Activated T-helper 1 cell treated with anti-CD3 and anti-CD28 coated beads, Interleukin-12 subunit alpha, Interleukin-12 subunit beta, Interleukin-2, Interleukin-4 antibody, amounts not matched to agents 30 ng/mL and 10 ng/mL and 1 ng/mL, durations not matched to agents 14 hours and 24 hours and 36 hours (primary cell): Measurements from ENCODE around the gene OTOP3. TPM values are rescaled to one million over a fixed set of nuclear protein-coding genes. Genes with fewer than 3 reads are reported as not detected.

Source experiments
- DNase-seq: peaks from one replicate; pipeline ENCODE4 v3.0.0; 2021; ENCODE audit warnings: low spot score
- H3K27ac Mint-ChIP-seq: one replicate; pipeline ENCODE4 v1.8.0; 2021; ENCODE audit warnings: mild to moderate bottlenecking, mixed read lengths
- H3K27me3 Mint-ChIP-seq: one replicate; pipeline ENCODE4 v1.8.0; 2022; ENCODE audit warnings: mild to moderate bottlenecking, moderate library complexity, mixed read lengths; ENCODE audit not compliant: insufficient read depth
- H3K36me3 Mint-ChIP-seq: one replicate; pipeline ENCODE4 v1.8.0; 2021; ENCODE audit warnings: low read depth, mixed read lengths
- H3K4me1 Mint-ChIP-seq: one replicate; pipeline ENCODE4 v1.8.0; 2021; ENCODE audit warnings: low read depth, mixed read lengths
- H3K4me3 Mint-ChIP-seq: one replicate; pipeline ENCODE4 v1.8.0; 2021; ENCODE audit warnings: mild to moderate bottlenecking, moderate library complexity, mixed read lengths
- H3K9me3 Mint-ChIP-seq: one replicate; pipeline ENCODE4 v1.8.0; 2021; ENCODE audit warnings: mixed read lengths
- intact Hi-C: fragments of 100-400 bp; cut with micrococcal nuclease; formaldehyde crosslinking; loops from one replicate; pipeline ENCODE4 v1.15.1; 2024
- total RNA-seq: library from RNA; stranded (reverse); gene quantifications from 2 replicates; pipeline ENCODE4 v1.2.3, GENCODE V29; 2022

Gene OTOP3
- not detected in 2 replicates for total RNA-seq

GRCh38 chr17:74935585-74936469 lies at the start of gene OTOP3:
Gene OTOP3 (plus strand): TSS chr17:74935898. CDS start chr17:74935922, 24 bp downstream.
- intact Hi-C loops: no loop called here
- DNase-seq: no peak
- Mint-ChIP-seq H3K36me3 (no peaks in the 10 kb centered on the region), H3K4me3 (no peak within 1 kb of the TSS), H3K4me1 (no peaks in the 10 kb centered on the region), H3K27me3 (peaks cover 57% of the 10 kb centered on the region), H3K9me3 (no peaks in the 10 kb centered on the region), H3K27ac (no peak within 1 kb of the TSS)

DNA sequence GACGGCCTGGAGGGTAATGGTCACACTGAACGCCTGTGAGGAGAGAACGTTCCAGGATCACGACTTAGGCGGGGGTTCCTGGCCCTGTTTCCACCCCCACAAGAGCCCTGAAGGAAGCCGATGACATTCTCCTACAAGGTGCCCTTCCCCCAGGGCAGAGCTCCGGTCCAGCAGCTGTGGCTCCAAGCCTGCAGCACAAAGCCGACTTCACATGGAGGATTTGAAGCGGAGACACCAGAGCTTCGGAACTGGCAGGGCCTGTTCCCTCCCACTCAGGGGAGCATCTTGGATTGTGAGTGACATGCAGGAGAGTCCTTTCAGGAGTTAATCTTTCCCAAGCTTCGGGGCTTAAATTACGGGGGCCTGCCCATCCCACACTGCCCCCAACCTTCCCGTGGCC lies 47.2 kb upstream of the OTOP3 start:
- no peak for DNase-seq
- peaks cover 22% of the 10 kb centered on the region for H3K27me3 Mint-ChIP-seq
- no peak overlapping the region for H3K27ac Mint-ChIP-seq
- H3K4me3 Mint-ChIP-seq: no peak overlapping the region
- intact Hi-C loops: no loop called here
- H3K36me3 Mint-ChIP-seq: no peaks in the 10 kb centered on the region
- no peaks in the 10 kb centered on the region for H3K9me3 Mint-ChIP-seq
- no peaks in the 10 kb centered on the region for H3K4me1 Mint-ChIP-seq

DNA sequence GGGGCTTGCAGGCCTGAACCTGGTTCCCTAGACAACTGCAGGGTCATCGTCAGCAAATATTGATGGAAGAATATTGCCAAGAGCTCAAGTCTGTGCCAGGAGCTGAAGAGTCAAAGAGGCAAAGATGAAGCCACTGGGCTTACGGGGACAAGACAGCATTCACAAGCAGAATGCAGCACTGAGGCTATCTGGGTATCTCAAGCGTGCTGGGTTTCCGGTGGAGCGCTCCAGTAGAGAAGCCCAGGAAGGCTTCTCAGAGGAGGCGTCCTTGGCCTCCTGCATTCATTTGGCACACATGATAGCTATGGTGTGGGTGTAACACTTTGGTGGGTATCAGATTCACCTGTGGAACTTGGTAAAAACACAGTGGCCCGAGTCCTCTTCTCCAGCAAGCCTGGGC lies 45.1 kb upstream of the OTOP3 start:
- Mint-ChIP-seq H3K9me3 (no peaks in the 10 kb centered on the region), H3K4me1 (no peaks in the 10 kb centered on the region), H3K4me3 (no peak overlapping the region), H3K27me3 (peaks cover 37% of the 10 kb centered on the region), H3K27ac (no peak overlapping the region), H3K36me3 (no peaks in the 10 kb centered on the region)
- DNase-seq: no peak
- intact Hi-C loops: no loop called here

DNA sequence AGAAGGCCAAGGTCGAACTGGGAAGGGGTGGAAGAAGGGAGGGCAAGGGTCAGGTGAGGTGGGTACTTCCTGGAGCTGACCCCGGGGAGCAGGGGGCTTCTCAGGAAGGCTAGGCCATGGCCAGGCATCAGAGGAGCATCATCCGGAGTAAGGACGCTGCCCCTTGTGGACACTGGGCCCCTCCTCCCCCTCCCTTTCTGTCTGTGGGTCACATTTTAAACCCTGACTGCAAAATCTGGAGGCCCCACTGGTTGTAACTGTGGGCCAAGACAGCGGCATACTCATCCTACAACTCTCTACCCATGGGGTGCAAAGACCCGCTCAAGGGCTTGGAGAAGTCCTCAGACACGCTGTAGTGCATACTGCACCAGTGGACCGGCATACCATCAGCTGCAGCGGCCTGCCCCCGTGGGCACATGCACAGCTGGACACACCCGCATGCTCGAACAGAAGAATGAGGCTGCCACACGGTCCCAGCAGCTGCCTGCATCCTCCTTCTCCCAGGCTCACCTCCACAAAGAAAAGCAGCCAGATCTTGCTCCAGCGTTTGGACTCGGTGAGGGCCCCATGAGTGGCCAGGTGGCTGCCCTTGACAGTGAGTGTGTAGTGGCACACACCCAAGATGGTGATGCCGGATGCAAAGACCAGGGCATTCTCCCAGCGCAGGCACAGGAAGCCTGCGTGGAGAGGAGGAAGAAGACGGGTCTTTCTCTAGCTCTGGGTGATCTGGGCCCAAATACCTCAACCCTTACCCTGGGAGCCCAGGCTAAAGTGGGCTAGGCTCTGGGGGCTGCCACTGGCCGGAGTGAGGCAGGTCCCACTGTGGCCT lies 43.5 kb upstream of the OTOP3 start:
- no peak overlapping the region for H3K27ac Mint-ChIP-seq
- no peaks in the 10 kb centered on the region for H3K4me1 Mint-ChIP-seq
- peaks cover 44% of the 10 kb centered on the region for H3K27me3 Mint-ChIP-seq
- H3K36me3 Mint-ChIP-seq: no peaks in the 10 kb centered on the region
- no peak for DNase-seq
- intact Hi-C loops: no loop called here
- no peaks in the 10 kb centered on the region for H3K9me3 Mint-ChIP-seq
- no peak overlapping the region for H3K4me3 Mint-ChIP-seq

DNA sequence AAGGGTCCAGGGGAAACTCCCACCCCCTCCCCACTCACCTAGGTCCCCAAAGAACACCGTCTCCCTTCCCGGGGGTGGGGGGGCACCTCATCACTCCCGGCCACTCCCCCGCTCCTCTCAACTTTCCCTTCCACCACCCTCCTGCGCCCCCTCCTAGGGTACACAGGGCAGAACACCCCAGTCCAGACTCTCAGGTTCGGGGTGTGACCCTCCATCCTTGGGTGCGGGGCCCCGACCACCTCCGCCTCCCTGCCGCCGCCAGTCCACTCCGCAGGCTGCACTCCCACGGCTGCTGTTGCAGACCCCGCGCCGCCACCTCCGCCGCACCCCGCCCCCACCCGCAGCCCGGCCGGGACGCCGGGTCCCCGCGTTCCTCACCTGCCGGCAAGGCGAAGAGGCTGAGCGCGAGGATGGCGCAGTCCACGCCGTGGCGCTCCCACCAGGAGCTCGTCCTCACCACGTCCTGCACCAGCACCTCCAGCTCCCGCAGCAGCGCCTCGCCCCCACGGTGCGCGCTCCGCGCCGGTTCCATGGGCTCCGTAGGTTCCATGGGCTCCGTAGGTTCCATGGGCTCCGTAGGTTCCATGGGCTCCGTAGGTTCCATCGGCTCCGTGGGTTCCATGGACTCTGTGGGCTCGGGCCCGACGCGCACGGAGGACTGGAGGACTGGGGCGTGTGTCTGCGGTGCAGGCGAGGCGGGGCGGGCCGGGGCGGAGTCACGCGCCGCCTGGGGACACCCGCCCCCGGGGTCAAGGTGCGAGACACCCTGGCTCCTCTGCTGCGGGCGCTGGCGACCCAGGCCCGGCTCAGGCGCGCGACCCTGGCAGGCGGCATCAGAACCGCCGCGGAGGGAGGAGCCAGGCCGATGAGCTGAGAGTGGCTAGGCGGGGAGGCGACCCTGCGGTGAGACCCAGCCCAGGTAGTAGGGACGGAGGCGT lies 42.5 kb upstream of the OTOP3 start, which contains the start of gene FADS6:
TSS of gene FADS6 (minus strand) at position 660 of the 938 bp plus-strand sequence. CDS start at position 622, 38 bp downstream.
- intact Hi-C loops: no loop called here
- no peak within 1 kb of the TSS for H3K27ac Mint-ChIP-seq
- DNase-seq: no peak
- H3K9me3 Mint-ChIP-seq: no peaks in the 10 kb centered on the region
- no peaks in the 10 kb centered on the region for H3K36me3 Mint-ChIP-seq
- peaks cover 44% of the 10 kb centered on the region for H3K27me3 Mint-ChIP-seq
- H3K4me1 Mint-ChIP-seq: no peaks in the 10 kb centered on the region
- no peak within 1 kb of the TSS for H3K4me3 Mint-ChIP-seq

GRCh38 chr17:74893936-74894671 lies 41.6 kb upstream of the OTOP3 start:
- H3K4me3 Mint-ChIP-seq: no peak overlapping the region

GRCh38 chr17:74898376-74898946 lies 37.2 kb upstream of the OTOP3 start:
- H3K27me3 Mint-ChIP-seq: peaks cover 37% of the 10 kb centered on the region
- intact Hi-C loops: no loop called here
- no peak overlapping the region for H3K4me3 Mint-ChIP-seq
- no peaks in the 10 kb centered on the region for H3K9me3 Mint-ChIP-seq
- H3K4me1 Mint-ChIP-seq: no peaks in the 10 kb centered on the region
- no peak overlapping the region for H3K27ac Mint-ChIP-seq
- no peak for DNase-seq
- no peaks in the 10 kb centered on the region for H3K36me3 Mint-ChIP-seq

More at GRCh38 chr17:74893936-74894671, 41.6 kb upstream of the OTOP3 start:
- Mint-ChIP-seq H3K27ac (no peak overlapping the region), H3K36me3 (no peaks in the 10 kb centered on the region), H3K4me1 (no peaks in the 10 kb centered on the region), H3K27me3 (peaks cover 49% of the 10 kb centered on the region), H3K9me3 (no peaks in the 10 kb centered on the region)
- no peak for DNase-seq
- intact Hi-C loops: no loop called here

DNA sequence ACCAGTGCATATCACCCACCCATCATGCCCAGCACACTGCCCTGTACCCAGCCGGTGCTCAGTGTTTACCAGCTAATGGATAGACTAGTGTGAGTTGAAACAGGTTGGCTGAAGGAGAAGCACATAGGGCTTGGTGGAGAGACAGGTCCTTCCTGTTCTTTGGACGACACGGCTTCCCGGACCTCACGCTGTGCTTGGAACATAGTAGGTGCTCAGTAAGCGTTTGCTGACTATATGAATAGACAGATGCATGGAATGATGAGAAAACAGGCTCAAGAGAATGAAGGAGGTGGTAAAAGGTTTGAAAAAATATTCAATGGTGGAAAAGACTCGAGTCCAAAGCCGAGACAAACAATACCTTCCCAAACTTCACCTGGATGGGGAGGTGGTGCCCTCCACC lies 35.5 kb upstream of the OTOP3 start:
- H3K27me3 Mint-ChIP-seq: peaks cover 25% of the 10 kb centered on the region
- intact Hi-C loops: no loop called here
- no peaks in the 10 kb centered on the region for H3K4me1 Mint-ChIP-seq
- DNase-seq: no peak
- H3K36me3 Mint-ChIP-seq: no peaks in the 10 kb centered on the region
- H3K9me3 Mint-ChIP-seq: no peaks in the 10 kb centered on the region
- no peak overlapping the region for H3K27ac Mint-ChIP-seq
- no peak overlapping the region for H3K4me3 Mint-ChIP-seq

GRCh38 chr17:74901353-74902135 lies 34.2 kb upstream of the OTOP3 start:
- no peaks in the 10 kb centered on the region for H3K4me1 Mint-ChIP-seq
- H3K4me3 Mint-ChIP-seq: no peak overlapping the region
- no peaks in the 10 kb centered on the region for H3K9me3 Mint-ChIP-seq
- peaks cover 12% of the 10 kb centered on the region for H3K27me3 Mint-ChIP-seq
- intact Hi-C loops: no loop called here
- no peak overlapping the region for H3K27ac Mint-ChIP-seq
- no peaks in the 10 kb centered on the region for H3K36me3 Mint-ChIP-seq
- DNase-seq: no peak

DNA sequence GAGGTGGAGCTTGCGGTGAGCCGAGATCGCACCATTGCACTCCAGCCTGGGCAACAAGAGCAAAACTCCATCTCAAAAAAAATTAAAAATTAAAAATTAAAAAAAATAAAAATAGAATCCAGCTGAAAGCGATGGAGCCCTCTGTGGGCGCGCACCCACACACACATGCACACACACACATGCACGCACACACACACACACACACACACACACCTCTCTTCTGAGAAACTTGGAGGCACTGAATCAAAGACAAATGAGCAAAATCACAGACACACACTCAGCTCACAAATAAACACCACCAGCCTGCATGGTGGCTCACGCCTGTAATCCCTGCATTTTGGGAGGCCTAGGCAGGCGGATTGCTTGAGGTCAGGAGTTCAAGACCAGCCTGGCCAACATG lies 32.7 kb upstream of the OTOP3 start:
- H3K4me3 Mint-ChIP-seq: no peak overlapping the region
- no peaks in the 10 kb centered on the region for H3K4me1 Mint-ChIP-seq
- no peak overlapping the region for H3K27ac Mint-ChIP-seq
- DNase-seq: no peak
- no peaks in the 10 kb centered on the region for H3K36me3 Mint-ChIP-seq
- H3K27me3 Mint-ChIP-seq: peaks cover 11% of the 10 kb centered on the region
- intact Hi-C loops: no loop called here
- no peaks in the 10 kb centered on the region for H3K9me3 Mint-ChIP-seq

- Mint-ChIP-seq H3K9me3 (no peaks in the 10 kb centered on the region), H3K4me1 (no peaks in the 10 kb centered on the region), H3K4me3 (no peak overlapping the region), H3K27ac (no peak overlapping the region), H3K27me3 (peaks cover 6% of the 10 kb centered on the region), H3K36me3 (no peaks in the 10 kb centered on the region)
- intact Hi-C loops: no loop called here
- DNase-seq: no peak
Measured at GRCh38 chr17:74903671-74904070, 32.0 kb upstream of the OTOP3 start.
